Bronchial epithelial cell (primary cell): ENCODE measurements around the gene C1QTNF1. TPM values are rescaled to one million over a fixed set of nuclear protein-coding genes. Genes with fewer than 3 reads are reported as not detected.

Experiments
- DNase-seq: peaks from one replicate; pipeline ENCODE4 v3.0.0-alpha.2; 2010; ENCODE audit warnings: low read depth
- FAIRE-seq: peaks from 2 replicates; lab custom pipeline; 2011; peaks lifted over from hg19 to GRCh38; lab: Jason Lieb, UNC
- H3K27me3 ChIP-seq: 2 replicates; pipeline ENCODE4 v1.5.1; 2011; ENCODE audit warnings: low read length; ENCODE audit not compliant: control insufficient read depth, insufficient read depth
- H3K36me3 ChIP-seq: 2 replicates; pipeline ENCODE4 v1.5.1; 2011; ENCODE audit warnings: low read length; ENCODE audit not compliant: control insufficient read depth, insufficient read depth
- H3K4me3 ChIP-seq: 2 replicates; pipeline ENCODE4 v1.5.1; 2011; ENCODE audit warnings: mild to moderate bottlenecking, low read depth, low read length, control low read depth
- total RNA-seq: library from RNA; depleted of rRNA; stranded (reverse); fragments of >200 nt; gene quantifications from 2 replicates; pipeline ENCODE4 v1.2.1, GENCODE V29; 2014
- TF ChIP-seq, protein P1 (sequence below): IDR thresholded peaks from 2 replicates; pipeline ENCODE4 v1.5.1; 2011; ENCODE audit warnings: mild to moderate bottlenecking, moderate library complexity, low read length, control low read depth, inconsistent platforms; ENCODE audit not compliant: insufficient read depth, severe bottlenecking

The C1QTNF1 gene
- total RNA-seq, 1 donor from 2014 or later = 0.79 TPM

DNA sequence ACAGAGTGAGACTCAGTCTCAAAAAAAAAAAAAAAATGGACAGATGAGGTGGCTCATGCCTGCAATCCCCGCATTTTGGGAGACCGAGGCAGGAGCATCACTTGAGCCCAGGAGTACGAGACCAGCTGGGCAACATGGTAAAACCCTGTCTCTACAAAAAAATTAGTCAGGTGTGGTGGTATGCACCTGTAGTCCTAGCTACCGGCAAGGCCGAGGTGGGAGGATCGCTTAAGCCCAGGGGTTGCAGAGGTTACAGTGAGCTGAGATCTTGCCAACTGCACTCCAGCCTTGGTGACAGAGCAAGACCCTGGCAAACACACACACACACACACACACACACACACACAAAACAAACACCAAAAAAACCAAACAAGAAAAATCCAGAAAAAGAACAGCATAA, 43.0 kb downstream of the C1QTNF1 start:
- DNase-seq (no peak), FAIRE-seq (no peak)
- Histone ChIP-seq H3K27me3 (no peaks in the 10 kb centered on the region), H3K4me3 (no peak overlapping the region), H3K36me3 (no peaks in the 10 kb centered on the region)
- TF ChIP-seq, protein P1, sequence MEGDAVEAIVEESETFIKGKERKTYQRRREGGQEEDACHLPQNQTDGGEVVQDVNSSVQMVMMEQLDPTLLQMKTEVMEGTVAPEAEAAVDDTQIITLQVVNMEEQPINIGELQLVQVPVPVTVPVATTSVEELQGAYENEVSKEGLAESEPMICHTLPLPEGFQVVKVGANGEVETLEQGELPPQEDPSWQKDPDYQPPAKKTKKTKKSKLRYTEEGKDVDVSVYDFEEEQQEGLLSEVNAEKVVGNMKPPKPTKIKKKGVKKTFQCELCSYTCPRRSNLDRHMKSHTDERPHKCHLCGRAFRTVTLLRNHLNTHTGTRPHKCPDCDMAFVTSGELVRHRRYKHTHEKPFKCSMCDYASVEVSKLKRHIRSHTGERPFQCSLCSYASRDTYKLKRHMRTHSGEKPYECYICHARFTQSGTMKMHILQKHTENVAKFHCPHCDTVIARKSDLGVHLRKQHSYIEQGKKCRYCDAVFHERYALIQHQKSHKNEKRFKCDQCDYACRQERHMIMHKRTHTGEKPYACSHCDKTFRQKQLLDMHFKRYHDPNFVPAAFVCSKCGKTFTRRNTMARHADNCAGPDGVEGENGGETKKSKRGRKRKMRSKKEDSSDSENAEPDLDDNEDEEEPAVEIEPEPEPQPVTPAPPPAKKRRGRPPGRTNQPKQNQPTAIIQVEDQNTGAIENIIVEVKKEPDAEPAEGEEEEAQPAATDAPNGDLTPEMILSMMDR = no peak

DNA sequence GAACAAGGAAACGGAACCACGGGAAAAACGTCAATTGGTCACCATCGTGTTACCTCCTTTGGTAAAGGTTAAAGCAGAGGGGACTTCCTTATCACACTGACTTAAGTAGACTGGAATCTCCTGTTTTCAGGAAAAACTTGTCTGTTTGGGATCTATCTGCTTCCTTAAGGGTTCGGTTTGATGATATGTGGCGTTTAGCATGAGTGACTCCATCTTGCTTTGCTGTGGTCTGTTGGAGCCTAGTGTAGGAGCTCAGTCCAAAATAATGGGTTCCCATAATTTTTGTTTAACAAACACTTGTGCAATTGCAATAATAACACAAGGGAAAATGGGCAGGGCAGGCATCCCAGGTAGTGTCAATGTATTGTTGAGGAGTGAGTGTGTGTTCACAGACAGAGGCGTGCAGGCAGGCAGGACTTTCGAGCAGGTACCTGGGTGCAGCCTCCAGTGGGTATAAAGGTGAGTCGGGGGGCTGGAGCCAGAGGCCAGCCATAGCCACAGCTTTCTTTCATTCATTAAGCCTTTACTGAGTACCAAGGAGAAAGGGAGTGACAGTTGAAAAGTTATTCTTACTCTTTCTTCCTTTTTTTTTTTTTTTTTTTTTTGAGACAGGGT, 46.4 kb downstream of the C1QTNF1 start:
- H3K4me3 ChIP-seq = no peak overlapping the region
- FAIRE-seq (no peak), DNase-seq (no peak)
- H3K27me3 ChIP-seq = no peaks in the 10 kb centered on the region
- TF ChIP-seq, protein P1 = no peak
- H3K36me3 ChIP-seq = no peaks in the 10 kb centered on the region

DNA sequence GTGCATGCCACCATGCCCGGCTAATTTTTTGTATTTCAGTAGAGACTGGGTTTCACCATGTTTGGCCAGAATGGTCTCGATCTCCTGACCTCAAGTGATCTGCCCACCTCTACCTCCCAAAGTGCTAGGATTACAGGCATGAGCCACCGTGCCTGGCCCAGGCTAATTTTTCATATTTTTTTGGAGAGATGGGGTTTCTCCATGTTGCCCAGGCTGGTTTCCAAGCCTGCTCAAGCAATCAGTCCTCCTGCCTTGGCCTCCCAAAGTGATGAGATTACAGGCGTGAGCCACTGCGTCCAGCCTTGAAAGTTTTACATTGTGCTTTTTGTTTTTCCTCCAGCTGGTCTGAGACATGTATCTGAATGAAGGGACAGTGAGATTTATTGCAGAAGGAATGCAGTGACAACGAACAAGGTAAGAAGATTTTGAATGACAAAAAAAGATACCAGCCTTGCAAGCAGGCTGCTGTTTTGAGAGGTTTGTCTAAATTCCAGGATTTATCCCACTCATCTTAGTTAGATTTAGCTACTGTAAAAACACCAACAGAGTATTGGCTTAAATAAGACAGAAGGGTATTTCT, 47.3 kb downstream of the C1QTNF1 start:
- DNase-seq (no peak), FAIRE-seq (no peak)
- H3K4me3 ChIP-seq = no peak overlapping the region

DNA sequence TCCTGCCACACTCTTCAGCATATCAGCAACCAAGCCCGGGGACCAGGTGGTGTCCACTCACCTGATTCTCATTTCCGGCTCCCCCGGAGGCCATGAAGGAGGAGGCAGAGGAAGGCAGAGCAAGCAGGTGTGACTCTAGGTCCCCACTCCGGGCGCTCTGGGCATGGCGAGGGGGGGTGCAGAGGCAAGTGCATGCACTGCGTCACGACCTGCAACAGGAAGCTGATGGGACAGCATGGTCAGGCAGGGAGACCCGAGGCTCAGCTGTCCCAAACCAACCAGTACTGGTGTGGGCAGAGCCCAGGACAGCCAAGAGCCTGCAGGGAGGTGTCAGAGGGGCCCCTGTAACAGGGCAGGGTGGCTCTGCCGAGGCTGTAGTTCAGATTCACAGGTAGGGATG, 48.6 kb downstream of the C1QTNF1 start:
- no peaks in the 10 kb centered on the region for H3K36me3 ChIP-seq
- no peak overlapping the region for H3K4me3 ChIP-seq
- TF ChIP-seq, protein P1 = no peak
- no peak for FAIRE-seq
- DNase-seq = no peak
- no peaks in the 10 kb centered on the region for H3K27me3 ChIP-seq

More for the DNA sequence above, 47.3 kb downstream of the C1QTNF1 start:
- no peaks in the 10 kb centered on the region for H3K36me3 ChIP-seq
- TF ChIP-seq, protein P1 = no peak
- no peaks in the 10 kb centered on the region for H3K27me3 ChIP-seq

DNA sequence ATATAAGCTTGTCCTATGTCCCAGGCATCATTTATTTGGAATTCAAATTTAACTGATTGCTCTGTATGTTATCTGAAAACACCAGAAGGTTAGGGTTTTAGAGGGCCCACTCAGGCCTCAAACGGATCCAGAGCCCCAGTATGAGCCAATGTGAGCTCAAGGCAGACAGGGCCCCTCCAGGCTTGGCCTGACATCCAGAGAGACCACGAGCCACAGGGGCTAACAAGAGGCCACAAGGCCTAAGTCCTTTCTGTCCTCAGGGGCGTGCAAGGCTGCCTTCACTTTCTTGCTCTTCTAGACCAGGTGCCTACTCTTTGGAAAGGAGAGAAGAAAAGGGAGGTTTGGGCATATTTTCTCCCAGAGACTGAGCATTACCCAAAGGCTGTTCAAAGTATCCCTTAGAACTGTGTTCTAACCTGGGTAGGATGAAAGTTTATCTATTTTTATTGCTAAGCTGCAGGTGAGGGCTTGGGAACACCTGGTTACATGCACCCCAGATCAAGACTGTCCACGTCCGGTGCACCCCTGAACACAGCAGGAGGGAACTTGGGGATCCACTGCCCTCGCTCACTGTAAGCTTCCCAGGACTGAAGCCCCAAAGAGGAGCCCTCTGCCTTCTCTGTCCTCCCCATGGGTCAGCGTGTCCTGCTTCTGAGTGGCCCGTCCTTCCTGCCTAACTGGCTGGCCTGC, 49.2 kb downstream of the C1QTNF1 start:
- FAIRE-seq (no peak), DNase-seq (no peak)
- TF ChIP-seq, protein P1 = no peak
- Histone ChIP-seq H3K27me3 (no peaks in the 10 kb centered on the region), H3K36me3 (no peaks in the 10 kb centered on the region), H3K4me3 (no peak overlapping the region)
